ENCODE results near the gene FOXO3. TPM values are rescaled to one million over a fixed set of nuclear protein-coding genes. Genes with fewer than 3 reads are reported as not detected.

FOXO3 gene
- total and polyA plus RNA-seq, 2 donors (not counting 3 experiments of a cell fraction or from before 2014, with no cell fraction given), result 14.4 to 16.9 TPM

- Histone ChIP-seq H3K4me3 (replicated peaks in 1 of 3; ENCODE audit: insufficient read depth in 1 of 3, low read depth in 1 of 3, low read length in 3 of 3) (no peak overlapping the region), H3K4me1 (ENCODE audit: control insufficient read depth, extremely low read depth, insufficient read depth, low read length) (no peaks in the 10 kb centered on the region), H3K79me2 (ENCODE audit: control insufficient read depth, insufficient read depth, low read length) (no peaks in the 10 kb centered on the region), H3K9ac (replicated peaks; ENCODE audit: extremely low read depth, insufficient read depth, low read length) (no peak overlapping the region), H2AFZ (ENCODE audit: low read depth, low read length) (no peak overlapping the region), H4K20me1 (replicated peaks; ENCODE audit: control insufficient read depth, extremely low read depth, insufficient read depth, low read length) (no peaks in the 10 kb centered on the region), H3K4me2 (ENCODE audit: insufficient read depth, low read length) (no peak overlapping the region), H3K36me3 (ENCODE audit: control insufficient read depth in 2 of 2, extremely low read depth in 1 of 2, insufficient read depth in 2 of 2, low read length in 2 of 2) (no peaks in the 10 kb centered on the region), H3K9me1 (replicated peaks; ENCODE audit: control insufficient read depth, extremely low read depth, insufficient read depth, low read length) (no peaks in the 10 kb centered on the region), H3K9me3 (replicated peaks; ENCODE audit: control insufficient read depth, insufficient read depth, low read length) (no peaks in the 10 kb centered on the region), H3K27ac (ENCODE audit: insufficient read depth, low read depth, low read length) (no peak overlapping the region), H3K27me3 (ENCODE audit: control insufficient read depth in 2 of 2, insufficient read depth in 2 of 2, low read length in 2 of 2) (no peaks in the 10 kb centered on the region)
- TF ChIP-seq GATA2 (IDR thresholded peaks at IDR 0.05; ENCODE audit: insufficient read depth, insufficient read length, low read depth, low read length) (no peak), CTCF (IDR thresholded peaks at IDR 0.05; ENCODE audit: extremely low read depth in 1 of 2, insufficient read depth in 1 of 2, low read depth in 1 of 2, low read length in 2 of 2) (no peak), POLR2A (IDR thresholded peaks at IDR 0.05; ENCODE audit: low read depth, low read length) (no peak), FOS (IDR thresholded peaks at IDR 0.05; ENCODE audit: borderline replicate concordance, insufficient read depth, low read length) (no peak), EZH2 (IDR thresholded peaks at IDR 0.05; ENCODE audit: borderline replicate concordance, low read depth, low read length, severe bottlenecking) (no peak)
- BruUV-seq (replicated peaks), result no TSS peak
- intact Hi-C loops (cut with micrococcal nuclease) (no loop called here), dilution Hi-C loops (cut with MboI; ENCODE audit: extremely low pct_ligation_motif_present, low sequenced_read_pairs) (no loop called here)
- FAIRE-seq (no peak), DNase-seq (ENCODE audit: low read depth, low spot score) (no peak)
- CTCF ChIA-PET, result interaction anchor here (1.5 kb wide), 1 partner anchor 9 kb away, joined by 8 read pairs; no protein-coding TSS in a partner anchor
- POLR2A ChIA-PET, result no interaction called here
Measured at GRCh38 chr6:108721286-108721685, 160.6 kb downstream of the FOXO3 start.

- Histone ChIP-seq H3K27me3 (ENCODE audit: control insufficient read depth in 2 of 2, insufficient read depth in 2 of 2, low read length in 2 of 2) (no peaks in the 10 kb centered on the region), H3K36me3 (ENCODE audit: control insufficient read depth in 2 of 2, extremely low read depth in 1 of 2, insufficient read depth in 2 of 2, low read length in 2 of 2) (no peaks in the 10 kb centered on the region), H3K4me2 (ENCODE audit: insufficient read depth, low read length) (no peak overlapping the region), H3K9me3 (replicated peaks; ENCODE audit: control insufficient read depth, insufficient read depth, low read length) (no peaks in the 10 kb centered on the region), H3K79me2 (ENCODE audit: control insufficient read depth, insufficient read depth, low read length) (no peaks in the 10 kb centered on the region), H3K27ac (ENCODE audit: insufficient read depth, low read depth, low read length) (no peak overlapping the region), H2AFZ (ENCODE audit: low read depth, low read length) (no peak overlapping the region), H3K9me1 (replicated peaks; ENCODE audit: control insufficient read depth, extremely low read depth, insufficient read depth, low read length) (no peaks in the 10 kb centered on the region), H3K9ac (replicated peaks; ENCODE audit: extremely low read depth, insufficient read depth, low read length) (no peak overlapping the region), H4K20me1 (replicated peaks; ENCODE audit: control insufficient read depth, extremely low read depth, insufficient read depth, low read length) (no peaks in the 10 kb centered on the region), H3K4me1 (ENCODE audit: control insufficient read depth, extremely low read depth, insufficient read depth, low read length) (no peaks in the 10 kb centered on the region), H3K4me3 (replicated peaks in 1 of 3; ENCODE audit: insufficient read depth in 1 of 3, low read depth in 1 of 3, low read length in 3 of 3) (no peak overlapping the region)
- dilution Hi-C loops (cut with MboI; ENCODE audit: extremely low pct_ligation_motif_present, low sequenced_read_pairs), result no loop called here
- POLR2A ChIA-PET, result no interaction called here
- intact Hi-C loops (cut with micrococcal nuclease), result no loop called here
- no TSS peak for BruUV-seq (replicated peaks)
- CTCF ChIA-PET, result interaction anchor here (1.5 kb wide), 1 partner anchor 14 kb away, joined by 5 read pairs; no protein-coding TSS in a partner anchor
- no peak for TF ChIP-seq JUN (IDR thresholded peaks at IDR 0.05; ENCODE audit: borderline replicate concordance, insufficient read depth, insufficient read length, low read depth)
- TF ChIP-seq POLR2A (IDR thresholded peaks at IDR 0.05; ENCODE audit: low read depth, low read length), result no peak
- TF ChIP-seq POLR2AphosphoS5 (IDR thresholded peaks at IDR 0.05; ENCODE audit: insufficient read depth, low read depth, low read length), result no peak
- no peak for TF ChIP-seq EZH2 (IDR thresholded peaks at IDR 0.05; ENCODE audit: borderline replicate concordance, low read depth, low read length, severe bottlenecking)
- no peak for TF ChIP-seq MYC (IDR thresholded peaks at IDR 0.05; ENCODE audit: low read depth, low read length)
- no peak for TF ChIP-seq MAX (IDR thresholded peaks at IDR 0.05; ENCODE audit: insufficient read depth, insufficient read length)
- TF ChIP-seq CTCF (IDR thresholded peaks at IDR 0.05; ENCODE audit: extremely low read depth in 1 of 2, insufficient read depth in 1 of 2, low read depth in 1 of 2, low read length in 2 of 2), result no peak
- TF ChIP-seq GATA2 (IDR thresholded peaks at IDR 0.05; ENCODE audit: insufficient read depth, insufficient read length, low read depth, low read length), result no peak
- no peak for TF ChIP-seq FOS (IDR thresholded peaks at IDR 0.05; ENCODE audit: borderline replicate concordance, insufficient read depth, low read length)
- FAIRE-seq (no peak), DNase-seq (ENCODE audit: low read depth, low spot score) (no peak)
Measured at GRCh38 chr6:108723594-108723993, 162.9 kb downstream of the FOXO3 start.
